ENCODE results near the gene TAB2.
A peak's percentile ranks its signal among the peaks of the same experiment; 100 is the strongest.

Gene TAB2

GRCh38 chr6:149278997-149279396 is 38.5 kb upstream of the TAB2 start:
- H3K27ac ChIP-seq (ENCODE audit: low read depth, low read length) = no peak overlapping the region
- no peak overlapping the region for H4K12ac ChIP-seq (ENCODE audit: low read depth, low read length)
- no peaks in the 10 kb centered on the region for H3K27me3 ChIP-seq (ENCODE audit: insufficient read depth, low read length)
- no peak overlapping the region for H3K4ac ChIP-seq (ENCODE audit: low read depth, low read length)
- H3K36me3 ChIP-seq (ENCODE audit: control insufficient read depth in 1 of 2, insufficient read depth in 2 of 2, low read length in 2 of 2) = no peaks in the 10 kb centered on the region
- H2BK120ac ChIP-seq (ENCODE audit: insufficient read depth, low read length, poor library complexity) = no peak overlapping the region
- H3K4me1 ChIP-seq (ENCODE audit: control insufficient read depth in 1 of 2, insufficient read depth in 2 of 2, low read length in 2 of 2) = no peaks in the 10 kb centered on the region
- no peak overlapping the region for H3K4me2 ChIP-seq (ENCODE audit: low read length)
- H3K9me3 ChIP-seq (ENCODE audit: insufficient read depth, low read depth, low read length) = no peaks in the 10 kb centered on the region
- H3K23ac ChIP-seq (ENCODE audit: low read length) = no peak overlapping the region
- H2BK5ac ChIP-seq (ENCODE audit: low read depth, low read length, poor library complexity) = no peak overlapping the region
- H2AK5ac ChIP-seq (ENCODE audit: low read length) = no peak overlapping the region
- no peak overlapping the region for H3K18ac ChIP-seq (ENCODE audit: low read length)
- H3K4me3 ChIP-seq (ENCODE audit: low read depth, low read length) = no peak overlapping the region
- H4K91ac ChIP-seq (ENCODE audit: low read depth, low read length) = no peak overlapping the region
- H4K8ac ChIP-seq (ENCODE audit: low read depth, low read length) = no peak overlapping the region
- H2AFZ ChIP-seq (ENCODE audit: insufficient read depth, low read length, poor library complexity) = no peak overlapping the region
- no peak overlapping the region for H3K9ac ChIP-seq (ENCODE audit: low read length)
- H3K79me1 ChIP-seq (ENCODE audit: low read length) = no peaks in the 10 kb centered on the region
- no peak for DNase-seq
- H3K14ac ChIP-seq (ENCODE audit: low read length) = no peak overlapping the region
- no peak overlapping the region for H2BK12ac ChIP-seq (ENCODE audit: low read length)
- H3K79me2 ChIP-seq (ENCODE audit: control insufficient read depth, insufficient read depth, low read length, poor library complexity) = no peaks in the 10 kb centered on the region
- WGBS (ENCODE audit: extremely low coverage, insufficient coverage, insufficient read length) = no CpG with 5 or more reads among the region's 1 CpG

GRCh38 chr6:149284904-149285303 is 32.6 kb upstream of the TAB2 start:
- Histone ChIP-seq H3K4me1 (ENCODE audit: control insufficient read depth in 1 of 2, insufficient read depth in 2 of 2, low read length in 2 of 2) (peaks cover 8 to 13% of the 10 kb centered on the region in 2 experiments), H3K27ac (ENCODE audit: low read depth, low read length) (no peak overlapping the region), H2BK5ac (ENCODE audit: low read depth, low read length, poor library complexity) (no peak overlapping the region), H3K79me1 (ENCODE audit: low read length) (peaks cover 7% of the 10 kb centered on the region), H4K8ac (ENCODE audit: low read depth, low read length) (no peak overlapping the region), H3K36me3 (ENCODE audit: control insufficient read depth in 1 of 2, insufficient read depth in 2 of 2, low read length in 2 of 2) (no peaks in the 10 kb centered on the region), H3K4ac (ENCODE audit: low read depth, low read length) (no peak overlapping the region), H2AFZ (ENCODE audit: insufficient read depth, low read length, poor library complexity) (no peak overlapping the region), H3K79me2 (ENCODE audit: control insufficient read depth, insufficient read depth, low read length, poor library complexity) (no peaks in the 10 kb centered on the region), H2BK120ac (ENCODE audit: insufficient read depth, low read length, poor library complexity) (no peak overlapping the region), H3K4me3 (ENCODE audit: low read depth, low read length) (no peak overlapping the region), H3K14ac (ENCODE audit: low read length) (no peak overlapping the region), H3K9me3 (ENCODE audit: insufficient read depth, low read depth, low read length) (no peaks in the 10 kb centered on the region), H3K18ac (ENCODE audit: low read length) (no peak overlapping the region), H2BK12ac (ENCODE audit: low read length) (no peak overlapping the region), H2AK5ac (ENCODE audit: low read length) (no peak overlapping the region), H3K27me3 (ENCODE audit: insufficient read depth, low read length) (no peaks in the 10 kb centered on the region), H4K91ac (ENCODE audit: low read depth, low read length) (no peak overlapping the region), H4K12ac (ENCODE audit: low read depth, low read length) (no peak overlapping the region), H3K9ac (ENCODE audit: low read length) (no peak overlapping the region), H3K23ac (ENCODE audit: low read length) (no peak overlapping the region), H3K4me2 (ENCODE audit: low read length) (no peak overlapping the region)
- WGBS (ENCODE audit: extremely low coverage, insufficient coverage, insufficient read length) = no CpG with 5 or more reads among the region's 3 CpGs
- no peak for DNase-seq

GRCh38 chr6:149285626-149286025 is 31.9 kb upstream of the TAB2 start:
- Histone ChIP-seq H2BK120ac (ENCODE audit: insufficient read depth, low read length, poor library complexity) (peak overlapping the region; percentile 38), H4K12ac (ENCODE audit: low read depth, low read length) (no peak overlapping the region), H3K18ac (ENCODE audit: low read length) (no peak overlapping the region), H3K4ac (ENCODE audit: low read depth, low read length) (no peak overlapping the region), H3K79me1 (ENCODE audit: low read length) (peaks cover 7% of the 10 kb centered on the region), H3K9ac (ENCODE audit: low read length) (no peak overlapping the region), H3K4me1 (ENCODE audit: control insufficient read depth in 1 of 2, insufficient read depth in 2 of 2, low read length in 2 of 2) (peaks cover 11 to 15% of the 10 kb centered on the region in 2 experiments), H3K79me2 (ENCODE audit: control insufficient read depth, insufficient read depth, low read length, poor library complexity) (no peaks in the 10 kb centered on the region), H3K9me3 (ENCODE audit: insufficient read depth, low read depth, low read length) (no peaks in the 10 kb centered on the region), H4K8ac (ENCODE audit: low read depth, low read length) (no peak overlapping the region), H3K4me2 (ENCODE audit: low read length) (no peak overlapping the region), H2AK5ac (ENCODE audit: low read length) (peak overlapping the region; percentile 77), H3K23ac (ENCODE audit: low read length) (no peak overlapping the region), H3K27ac (ENCODE audit: low read depth, low read length) (no peak overlapping the region), H3K36me3 (ENCODE audit: control insufficient read depth in 1 of 2, insufficient read depth in 2 of 2, low read length in 2 of 2) (no peaks in the 10 kb centered on the region), H3K4me3 (ENCODE audit: low read depth, low read length) (no peak overlapping the region), H3K14ac (ENCODE audit: low read length) (peak overlapping the region; percentile 29), H3K27me3 (ENCODE audit: insufficient read depth, low read length) (no peaks in the 10 kb centered on the region), H2BK5ac (ENCODE audit: low read depth, low read length, poor library complexity) (no peak overlapping the region), H2BK12ac (ENCODE audit: low read length) (peak overlapping the region; percentile 54), H4K91ac (ENCODE audit: low read depth, low read length) (no peak overlapping the region), H2AFZ (ENCODE audit: insufficient read depth, low read length, poor library complexity) (no peak overlapping the region)
- WGBS (ENCODE audit: extremely low coverage, insufficient coverage, insufficient read length) = no CpG with 5 or more reads among the region's 6 CpGs
- DNase-seq = no peak

GRCh38 chr6:149286905-149287304 is 30.6 kb upstream of the TAB2 start:
- Histone ChIP-seq H2AFZ (ENCODE audit: insufficient read depth, low read length, poor library complexity) (no peak overlapping the region), H3K14ac (ENCODE audit: low read length) (no peak overlapping the region), H2AK5ac (ENCODE audit: low read length) (no peak overlapping the region), H3K36me3 (ENCODE audit: control insufficient read depth in 1 of 2, insufficient read depth in 2 of 2, low read length in 2 of 2) (no peaks in the 10 kb centered on the region), H3K79me1 (ENCODE audit: low read length) (peaks cover 7% of the 10 kb centered on the region), H3K23ac (ENCODE audit: low read length) (no peak overlapping the region), H3K27me3 (ENCODE audit: insufficient read depth, low read length) (no peaks in the 10 kb centered on the region), H3K9me3 (ENCODE audit: insufficient read depth, low read depth, low read length) (no peaks in the 10 kb centered on the region), H3K4me1 (ENCODE audit: control insufficient read depth in 1 of 2, insufficient read depth in 2 of 2, low read length in 2 of 2) (peaks cover 11 to 15% of the 10 kb centered on the region in 2 experiments), H3K27ac (ENCODE audit: low read depth, low read length) (no peak overlapping the region), H4K91ac (ENCODE audit: low read depth, low read length) (no peak overlapping the region), H2BK12ac (ENCODE audit: low read length) (no peak overlapping the region), H3K18ac (ENCODE audit: low read length) (no peak overlapping the region), H4K8ac (ENCODE audit: low read depth, low read length) (no peak overlapping the region), H3K9ac (ENCODE audit: low read length) (no peak overlapping the region), H3K4me2 (ENCODE audit: low read length) (no peak overlapping the region), H2BK5ac (ENCODE audit: low read depth, low read length, poor library complexity) (no peak overlapping the region), H3K4me3 (ENCODE audit: low read depth, low read length) (no peak overlapping the region), H2BK120ac (ENCODE audit: insufficient read depth, low read length, poor library complexity) (no peak overlapping the region), H4K12ac (ENCODE audit: low read depth, low read length) (no peak overlapping the region), H3K4ac (ENCODE audit: low read depth, low read length) (no peak overlapping the region), H3K79me2 (ENCODE audit: control insufficient read depth, insufficient read depth, low read length, poor library complexity) (no peaks in the 10 kb centered on the region)
- WGBS (ENCODE audit: extremely low coverage, insufficient coverage, insufficient read length) = no CpG with 5 or more reads among the region's 6 CpGs
- DNase-seq = no peak

Data from trophoblast cell (in vitro differentiated cells and primary cell).